Hematopoietic multipotent progenitor cell treated with erythropoietin and hydrocortisone succinate and interleukin-3 and kit ligand, for 8 days (in vitro differentiated cells): ENCODE measurements around the gene VCP.

Experiments
- DNase-seq: peaks from one replicate; pipeline ENCODE4 v3.0.0-alpha.2; 2015

The VCP gene

DNA sequence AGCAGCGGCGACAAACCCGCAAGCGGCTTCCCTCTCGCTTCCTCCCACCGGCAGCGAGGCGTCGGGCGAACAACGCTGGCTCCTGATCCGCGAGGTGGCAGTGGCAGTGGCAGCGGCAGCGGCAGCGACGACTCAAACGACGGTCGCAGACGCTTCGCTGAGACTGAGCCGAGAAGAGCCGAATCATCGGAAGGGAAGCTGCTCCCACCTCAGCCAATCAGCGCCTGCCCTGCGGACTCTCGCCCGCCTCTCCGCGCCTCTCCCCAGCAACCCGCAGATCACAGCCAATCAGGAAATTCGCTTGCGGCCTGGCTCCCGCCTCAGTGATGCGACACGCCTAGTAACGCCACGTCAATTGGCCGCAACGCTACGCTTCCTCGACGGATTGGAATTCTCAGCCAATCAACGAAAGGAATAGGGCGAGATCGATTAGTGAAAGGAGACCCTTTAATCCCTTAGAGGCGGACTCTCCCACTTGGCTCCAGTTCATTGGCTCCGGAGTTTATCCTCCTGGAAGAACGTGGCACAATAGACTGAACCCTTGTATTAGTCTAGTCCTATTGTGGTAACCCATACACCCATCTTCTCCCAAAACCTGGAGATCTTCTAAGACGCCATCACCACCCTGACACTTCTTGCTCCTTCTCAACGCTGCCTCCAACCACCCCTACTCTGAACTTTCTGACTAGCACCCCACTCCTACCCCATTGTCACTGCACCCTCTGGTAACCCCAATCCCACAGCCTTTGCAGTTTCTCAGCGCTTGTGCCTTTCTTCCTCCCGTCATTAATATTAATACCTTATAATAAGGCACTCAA is at the start of gene VCP:
Gene VCP (minus strand): TSS at position 165 of the 818 bp plus-strand sequence. CDS start 272 bp downstream, outside the sequence.
- DNase-seq = peak; percentile 99

DNA sequence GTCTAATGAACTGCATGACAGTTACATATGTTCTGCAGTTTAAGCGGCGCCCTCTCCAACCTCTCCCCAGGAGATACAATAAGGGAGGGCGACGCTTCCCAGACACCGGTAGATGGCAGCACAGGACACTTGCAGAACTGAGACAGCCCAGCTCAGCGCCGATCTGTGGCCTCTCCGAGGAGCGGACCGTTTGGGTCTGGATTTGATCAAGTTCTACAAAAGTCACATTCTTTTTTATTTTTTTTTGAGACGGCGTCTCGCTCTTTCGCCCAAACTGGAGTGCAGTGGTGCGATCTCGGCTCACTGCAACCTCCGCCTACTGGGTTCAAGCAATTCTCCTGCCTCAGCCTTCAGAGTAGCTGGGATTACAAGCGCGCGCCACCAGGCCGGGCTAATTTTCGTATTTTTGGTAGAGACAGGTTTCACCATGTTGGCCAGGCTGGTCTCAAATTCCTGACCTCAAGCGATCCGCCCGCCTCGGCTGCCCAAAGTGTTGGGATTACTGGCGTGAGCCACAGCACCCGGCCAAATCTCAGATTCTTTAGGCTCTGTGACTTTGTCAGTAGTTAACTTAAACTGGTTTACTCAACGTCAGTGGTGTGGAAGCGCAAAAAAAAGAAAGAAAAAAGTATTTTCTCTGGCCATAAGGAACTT is 44.6 kb upstream of the VCP start:
- DNase-seq = peak; percentile 94

DNA sequence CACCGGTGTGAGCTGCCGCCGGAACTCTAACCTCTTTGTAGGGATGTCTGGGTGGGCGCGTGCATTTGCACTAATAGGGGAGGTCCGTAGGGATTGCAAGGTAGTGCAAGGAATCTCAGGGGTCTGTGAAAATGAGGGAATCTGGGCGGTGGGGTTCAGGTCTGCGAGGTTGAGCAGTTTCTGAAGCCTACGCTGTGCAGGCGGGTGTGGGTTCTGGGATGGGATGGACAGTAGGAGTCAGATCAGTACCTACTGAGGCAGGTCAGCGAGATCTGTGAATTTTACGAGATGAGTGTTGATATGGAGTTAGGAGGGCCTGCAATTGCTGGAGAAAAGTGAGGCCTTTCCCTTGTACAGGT is 44.1 kb upstream of the VCP start:
- no peak for DNase-seq

DNA sequence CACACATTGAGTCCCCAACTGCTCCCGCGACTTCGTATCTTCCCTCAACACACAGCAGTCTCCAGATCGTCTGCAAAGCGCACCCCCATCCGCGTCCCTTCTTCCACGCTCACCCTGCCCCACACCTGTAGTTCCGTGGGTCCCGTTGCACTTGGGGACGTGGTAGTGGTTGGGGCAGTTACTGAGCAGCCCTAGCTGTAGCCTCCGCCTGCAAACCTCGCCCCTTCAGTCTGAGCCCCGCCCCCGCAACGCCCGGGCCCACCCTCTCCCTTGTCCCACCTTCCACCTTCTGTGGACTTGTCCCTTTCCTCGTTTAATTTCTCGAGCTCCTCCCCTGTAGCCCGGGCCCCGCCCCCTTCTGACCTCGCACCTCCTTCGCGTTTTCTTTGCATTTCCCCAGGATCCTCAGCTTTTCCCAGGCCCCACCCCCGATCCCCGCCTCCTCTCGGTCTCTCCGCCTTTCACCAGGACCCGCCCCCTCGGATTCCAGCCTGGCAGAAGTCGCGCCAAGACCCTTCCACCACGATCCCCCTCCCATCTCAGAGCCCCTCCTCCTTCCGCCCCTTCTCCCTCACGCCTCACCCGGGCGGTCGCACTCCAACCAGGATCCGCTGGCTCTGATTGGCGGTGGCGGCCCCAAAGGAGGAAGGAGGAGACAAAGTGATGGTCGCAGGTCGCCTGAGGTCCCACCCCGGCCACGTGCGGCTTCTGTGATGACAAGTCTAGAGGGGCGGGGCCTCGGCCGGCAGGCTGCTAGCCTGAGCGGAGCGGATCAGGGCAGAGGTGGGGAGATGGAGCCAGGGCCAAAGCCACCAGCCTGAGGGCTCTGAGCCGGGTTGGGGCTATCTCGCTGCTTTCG is 43.5 kb upstream of the VCP start, which contains the start of gene ATOSB:
Gene ATOSB (minus strand): TSS at position 183 of the 859 bp plus-strand sequence. CDS start 7,588 bp downstream, outside the sequence.
- peak; percentile 96 for DNase-seq

- DNase-seq = peak; percentile 73
Observed at GRCh38 chr9:35114840-35115628, 42.6 kb upstream of the VCP start.

DNA sequence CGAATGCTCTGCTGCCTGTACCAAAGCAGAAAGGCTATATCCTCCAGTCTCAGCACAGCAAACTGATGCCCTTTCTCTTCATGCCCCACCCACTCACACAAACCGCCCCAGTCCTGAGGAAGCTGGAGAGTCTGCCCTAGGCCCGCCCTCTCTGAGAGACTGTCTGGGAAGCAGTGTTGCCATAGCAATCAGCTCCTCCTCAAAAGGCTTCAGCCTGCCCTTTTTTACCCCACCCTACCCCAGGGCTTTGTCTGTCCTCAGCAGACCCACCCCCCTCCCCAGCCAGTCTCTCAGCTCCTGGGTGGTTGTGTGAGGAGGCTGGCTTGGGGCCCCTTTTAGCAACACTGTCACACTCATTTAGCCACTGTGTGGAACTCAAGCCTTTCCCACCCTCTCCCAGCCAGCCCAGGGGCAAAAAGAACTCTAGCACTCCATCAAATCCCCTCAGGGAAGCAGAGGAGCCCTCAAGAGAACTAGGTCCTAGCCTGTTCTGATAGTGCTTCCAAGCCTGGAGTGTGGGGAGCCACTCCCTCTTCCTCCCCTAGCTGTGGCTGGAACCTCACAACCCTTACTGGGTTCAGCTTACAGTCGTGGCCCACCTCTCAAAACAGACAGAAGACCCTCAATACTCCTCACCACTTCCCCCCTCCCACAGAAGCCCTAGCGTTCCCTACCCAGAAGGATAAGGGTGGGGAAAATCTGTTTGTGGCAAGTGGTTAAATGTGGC is 41.9 kb upstream of the VCP start:
- peak; percentile 95 for DNase-seq

GRCh38 chr9:35112257-35113020 is 40.0 kb upstream of the VCP start:
- no peak for DNase-seq

DNA sequence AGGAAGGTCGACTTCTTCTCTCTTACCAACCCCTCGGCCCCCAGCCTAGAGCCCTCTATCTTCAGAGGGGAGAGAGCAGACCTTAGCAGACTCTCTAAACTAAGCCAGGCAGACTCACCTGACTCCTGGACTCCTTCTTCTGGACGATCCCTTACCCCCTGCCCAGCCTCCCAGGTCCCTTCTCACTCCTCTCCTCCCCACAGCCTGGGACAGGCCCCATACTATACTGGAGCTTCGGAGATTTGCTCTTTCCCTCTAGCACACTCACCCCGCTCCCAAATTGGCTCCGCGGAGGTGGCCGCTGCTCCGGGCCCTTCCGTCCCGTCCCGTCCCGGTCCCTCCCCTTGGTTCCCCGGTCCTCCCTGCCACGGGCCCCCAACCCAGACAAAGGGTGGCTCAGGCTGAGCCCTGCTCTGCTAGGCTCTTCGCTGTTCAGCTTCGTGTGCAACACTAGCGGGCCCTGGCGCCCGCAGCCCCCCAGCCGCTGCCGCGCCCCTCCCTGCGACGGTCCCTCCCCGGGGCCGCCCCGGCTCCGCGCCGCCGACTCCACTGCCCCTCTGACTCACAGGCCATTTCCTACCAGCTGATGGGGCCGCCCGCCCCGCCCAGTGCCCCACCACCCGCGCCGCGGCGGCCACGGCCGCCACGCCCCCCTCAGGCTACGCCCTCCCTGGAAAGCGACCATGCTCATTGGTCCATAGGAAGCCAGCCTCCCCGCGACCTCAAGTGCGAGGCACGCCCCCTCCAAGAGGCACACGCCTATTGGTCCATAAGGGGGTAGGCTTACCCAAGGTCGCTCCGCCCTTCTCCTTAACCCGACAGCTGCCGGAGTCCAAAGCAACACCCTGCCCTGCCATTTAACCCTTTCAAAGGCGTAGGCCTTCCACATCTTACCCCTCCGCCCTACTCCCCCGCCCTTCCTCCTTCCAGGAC is 38.8 kb upstream of the VCP start:
- peak; percentile 99 for DNase-seq

DNA sequence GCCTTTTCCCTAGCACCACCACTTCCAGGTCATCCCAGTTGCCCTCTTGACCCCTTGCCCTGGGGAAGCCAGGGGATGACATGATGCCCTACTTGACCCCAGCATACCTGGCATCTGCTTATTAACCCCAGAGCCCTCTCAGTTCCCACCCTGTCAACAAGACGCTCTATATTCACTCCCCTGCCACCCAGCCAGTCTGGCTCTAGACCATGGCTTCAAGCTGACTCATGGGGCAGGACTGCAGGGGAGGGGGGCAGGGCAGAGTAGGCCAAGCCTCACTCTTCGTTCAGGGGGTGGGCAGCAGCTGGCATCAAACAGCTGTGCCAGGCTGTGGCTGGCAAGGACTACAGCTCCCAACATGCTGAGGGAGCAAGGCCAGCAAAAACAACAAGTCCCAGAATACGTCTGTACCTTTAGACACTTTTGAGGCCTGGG is 37.9 kb upstream of the VCP start:
- DNase-seq = peak; percentile 72

DNA sequence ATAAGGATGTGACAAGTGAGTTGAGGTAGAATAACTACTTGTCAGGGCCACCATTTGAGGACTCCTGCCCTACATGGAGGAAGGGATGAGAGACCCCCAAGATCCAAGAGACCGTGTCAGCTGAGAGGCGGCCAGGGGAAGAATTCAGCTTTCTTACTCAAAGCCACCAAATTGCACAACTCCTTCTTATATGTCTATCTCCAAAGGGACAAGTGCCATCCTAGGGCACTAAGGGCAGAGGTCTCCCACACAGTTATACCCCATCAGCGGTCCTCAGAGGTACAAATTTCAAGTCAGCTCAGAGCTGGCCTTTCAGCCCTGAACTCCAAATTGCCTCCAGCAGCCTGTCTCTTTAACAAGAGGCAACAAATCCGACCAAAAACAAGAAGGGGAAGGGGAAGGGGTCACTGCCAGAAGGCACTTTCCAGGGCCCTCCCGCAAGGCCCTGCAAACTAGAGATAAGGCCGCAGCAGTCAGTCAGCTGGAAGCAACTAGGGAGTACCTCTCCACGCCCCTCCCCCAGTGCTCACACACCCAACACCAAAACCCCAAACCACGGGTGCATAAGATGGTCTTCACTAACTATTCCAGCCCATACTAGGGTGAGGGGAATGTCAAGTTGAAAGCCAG is 36.6 kb upstream of the VCP start:
- DNase-seq = peak; percentile 96

DNA sequence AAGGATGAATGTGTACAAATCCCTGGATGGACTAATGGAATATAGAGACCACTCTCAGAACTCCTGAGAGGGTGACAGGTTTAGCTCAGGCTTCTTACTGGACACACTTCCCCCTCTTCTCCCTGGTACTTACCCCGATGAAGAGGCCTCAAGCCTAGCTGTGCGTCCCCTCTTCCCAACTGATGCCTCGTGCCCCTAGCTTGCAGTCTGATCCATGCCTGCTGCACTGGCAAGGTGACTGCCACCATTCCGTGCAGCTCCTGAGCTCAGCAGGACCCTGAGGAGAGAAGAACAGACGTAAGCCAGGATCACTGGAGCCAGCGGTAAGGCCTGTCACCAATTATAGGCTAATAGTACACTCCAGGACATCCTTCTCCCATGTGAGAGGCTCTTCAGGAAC is 36.0 kb upstream of the VCP start:
- DNase-seq = no peak

DNA sequence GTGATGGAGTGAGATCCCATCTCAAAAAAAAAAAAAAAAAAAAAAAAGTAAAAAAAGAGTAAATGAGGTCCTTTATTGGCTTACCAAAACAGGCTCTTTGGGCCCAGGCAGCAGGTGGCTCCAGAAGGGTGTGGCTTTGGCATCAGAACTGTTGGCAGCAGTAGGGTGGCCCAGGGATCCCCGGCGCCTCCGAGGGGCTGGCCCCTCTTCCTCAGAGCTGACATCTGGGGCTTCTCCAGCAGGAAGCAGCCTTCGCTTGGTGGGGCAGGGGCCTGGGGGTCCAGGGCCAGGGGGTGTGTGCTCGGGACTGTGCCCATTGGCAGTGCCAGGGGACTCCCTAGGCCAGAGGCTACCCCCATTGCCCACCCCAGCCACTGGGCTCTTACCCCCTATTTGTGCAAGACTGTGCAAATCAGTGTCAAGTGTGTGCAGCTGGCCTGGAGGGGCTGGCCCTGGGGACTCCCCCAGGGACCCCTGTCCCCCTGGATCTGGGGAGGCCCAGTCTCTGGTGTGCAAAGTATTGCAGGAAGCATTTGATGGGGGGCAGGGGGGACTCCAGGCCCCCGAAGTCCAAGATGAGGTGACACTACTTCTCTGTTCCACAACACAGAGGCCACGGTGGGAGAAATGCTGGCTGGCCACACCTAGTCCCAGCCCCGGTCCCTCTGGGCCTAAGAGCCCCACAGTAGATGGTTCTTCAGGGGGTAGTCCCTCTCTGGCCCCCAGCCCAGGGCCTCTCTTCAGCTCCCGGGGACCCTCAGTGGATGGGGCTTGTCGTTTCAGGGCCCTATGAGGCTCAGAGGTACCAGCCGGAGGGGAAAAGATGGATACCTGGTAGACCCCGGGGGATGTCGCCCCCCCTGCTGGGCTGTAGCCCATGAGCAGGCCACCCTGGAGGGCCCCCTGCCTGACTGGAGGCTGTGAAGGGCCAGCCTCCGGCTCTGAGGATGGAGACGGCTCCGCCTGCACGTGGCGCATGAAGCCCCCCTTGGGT is 35.2 kb upstream of the VCP start:
- peak; percentile 27 for DNase-seq

DNA sequence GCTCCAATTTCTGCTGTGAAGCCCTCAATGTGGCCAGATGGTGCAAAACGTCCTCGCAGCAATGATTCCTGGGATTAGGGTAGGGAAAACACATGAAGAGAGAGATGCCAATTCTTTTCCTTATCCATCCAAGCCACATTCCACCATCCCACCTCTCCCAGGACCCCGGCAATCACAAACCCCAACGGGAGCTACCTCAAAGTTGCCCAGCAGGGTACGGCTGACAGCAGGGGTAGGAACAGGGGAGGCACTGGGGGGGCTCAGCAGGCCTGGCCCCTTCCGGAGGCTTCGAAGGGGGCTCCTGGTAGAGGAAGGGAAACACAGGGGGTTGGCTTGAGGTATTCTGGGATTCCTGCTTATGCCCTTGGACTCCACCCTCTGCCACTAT is 33.9 kb upstream of the VCP start:
- no peak for DNase-seq

- DNase-seq = no peak
Observed at GRCh38 chr9:35105571-35106342, 33.3 kb upstream of the VCP start.

GRCh38 chr9:35105126-35105525 is 32.7 kb upstream of the VCP start:
- DNase-seq = no peak

DNA sequence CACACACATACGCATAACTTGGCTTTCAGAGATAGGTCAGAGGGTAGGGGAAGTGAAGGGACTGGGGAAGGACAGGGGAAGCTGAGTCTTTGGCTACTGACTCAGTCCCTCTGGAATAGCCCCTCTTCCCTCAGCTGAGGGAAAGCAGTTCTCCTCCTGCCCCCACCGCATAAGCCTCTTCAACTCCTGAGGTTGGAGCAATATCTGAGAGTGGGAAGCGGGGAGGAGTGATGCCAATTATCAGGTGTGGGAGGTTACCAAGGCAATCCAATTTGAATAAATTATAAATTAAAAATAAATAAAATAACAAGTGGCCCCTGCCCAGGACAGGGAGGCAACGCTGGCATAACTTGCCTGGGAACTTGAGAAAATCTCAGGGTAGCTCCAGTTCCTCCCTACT is 32.2 kb upstream of the VCP start:
- no peak for DNase-seq

DNA sequence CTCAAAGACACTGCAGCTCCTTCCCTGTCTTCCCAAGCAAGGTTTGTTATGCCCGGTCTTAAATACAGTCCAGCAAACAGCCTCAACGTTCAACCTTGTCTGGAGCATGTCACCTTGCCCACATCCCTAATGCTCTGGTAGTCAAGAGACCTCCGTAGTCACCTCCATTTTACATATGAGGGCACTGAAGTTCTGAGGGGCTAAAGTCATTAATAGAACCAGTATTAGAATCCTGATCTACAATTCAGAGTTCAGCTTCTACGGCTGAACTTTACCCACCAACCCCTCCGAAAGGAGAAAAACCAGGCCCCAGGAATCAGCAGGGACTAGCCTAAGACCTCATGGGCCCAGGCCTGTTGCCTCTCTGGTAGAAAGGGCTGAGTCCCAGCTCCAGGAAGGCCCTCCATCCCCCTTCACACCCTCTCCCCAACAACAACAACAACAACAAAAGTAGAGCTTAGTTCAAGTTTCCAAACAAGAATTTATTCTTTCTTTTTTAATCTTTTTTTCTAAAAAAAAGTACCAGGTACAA is 31.3 kb upstream of the VCP start:
- DNase-seq = no peak
